ENCODE data around the gene GLRX5.
A peak's percentile ranks its signal among the peaks of the same experiment; 100 is the strongest.

Gene GLRX5

GRCh38 chr14:95544588-95544987 lies 9.7 kb downstream of the GLRX5 start:
- no peak overlapping the region for H3K23ac ChIP-seq (ENCODE audit: low read length)

GRCh38 chr14:95545515-95546168 lies 10.8 kb downstream of the GLRX5 start:
- Histone ChIP-seq H2BK120ac (ENCODE audit: insufficient read depth, low read length, poor library complexity) (no peak overlapping the region), H3K23ac (ENCODE audit: low read length) (no peak overlapping the region), H4K91ac (ENCODE audit: low read depth, low read length) (no peak overlapping the region), H2AFZ (ENCODE audit: insufficient read depth, low read length, poor library complexity) (no peak overlapping the region), H3K4me3 (ENCODE audit: low read depth, low read length) (no peak overlapping the region), H3K79me2 (ENCODE audit: control insufficient read depth, insufficient read depth, low read length, poor library complexity) (no peaks in the 10 kb centered on the region), H3K4me2 (ENCODE audit: low read length) (no peak overlapping the region), H3K36me3 (ENCODE audit: control insufficient read depth in 1 of 2, insufficient read depth in 2 of 2, low read length in 2 of 2) (peaks cover 0 to 3% of the 10 kb centered on the region in 2 experiments), H3K4ac (ENCODE audit: low read depth, low read length) (no peak overlapping the region), H3K9ac (ENCODE audit: low read length) (no peak overlapping the region), H2BK5ac (ENCODE audit: low read depth, low read length, poor library complexity) (no peak overlapping the region), H3K27me3 (ENCODE audit: insufficient read depth, low read length) (no peaks in the 10 kb centered on the region), H3K18ac (ENCODE audit: low read length) (no peak overlapping the region), H4K8ac (ENCODE audit: low read depth, low read length) (no peak overlapping the region), H3K4me1 (ENCODE audit: control insufficient read depth in 1 of 2, insufficient read depth in 2 of 2, low read length in 2 of 2) (peaks cover 8 to 15% of the 10 kb centered on the region in 2 experiments), H4K12ac (ENCODE audit: low read depth, low read length) (no peak overlapping the region), H2AK5ac (ENCODE audit: low read length) (no peak overlapping the region), H3K14ac (ENCODE audit: low read length) (no peak overlapping the region), H3K79me1 (ENCODE audit: low read length) (peaks cover 2% of the 10 kb centered on the region), H3K9me3 (ENCODE audit: insufficient read depth, low read depth, low read length) (no peaks in the 10 kb centered on the region), H2BK12ac (ENCODE audit: low read length) (no peak overlapping the region), H3K27ac (ENCODE audit: low read depth, low read length) (no peak overlapping the region)
- DNase-seq, result peak in 1 of 2 donors; percentile 79
- no CpG with 5 or more reads among the region's 5 CpGs for WGBS (ENCODE audit: extremely low coverage, insufficient coverage, insufficient read length)

More at GRCh38 chr14:95544588-95544987, 9.7 kb downstream of the GLRX5 start:
- Histone ChIP-seq H3K14ac (ENCODE audit: low read length) (no peak overlapping the region), H2AK5ac (ENCODE audit: low read length) (no peak overlapping the region), H2BK120ac (ENCODE audit: insufficient read depth, low read length, poor library complexity) (no peak overlapping the region), H4K12ac (ENCODE audit: low read depth, low read length) (no peak overlapping the region), H3K27ac (ENCODE audit: low read depth, low read length) (no peak overlapping the region), H2BK12ac (ENCODE audit: low read length) (no peak overlapping the region), H4K8ac (ENCODE audit: low read depth, low read length) (no peak overlapping the region), H3K4me2 (ENCODE audit: low read length) (no peak overlapping the region), H2AFZ (ENCODE audit: insufficient read depth, low read length, poor library complexity) (no peak overlapping the region), H4K91ac (ENCODE audit: low read depth, low read length) (no peak overlapping the region), H3K27me3 (ENCODE audit: insufficient read depth, low read length) (no peaks in the 10 kb centered on the region), H3K79me1 (ENCODE audit: low read length) (peaks cover 2% of the 10 kb centered on the region), H3K4ac (ENCODE audit: low read depth, low read length) (no peak overlapping the region), H3K9ac (ENCODE audit: low read length) (no peak overlapping the region), H3K4me1 (ENCODE audit: control insufficient read depth in 1 of 2, insufficient read depth in 2 of 2, low read length in 2 of 2) (peaks cover 4 to 11% of the 10 kb centered on the region in 2 experiments), H3K18ac (ENCODE audit: low read length) (no peak overlapping the region), H3K9me3 (ENCODE audit: insufficient read depth, low read depth, low read length) (no peaks in the 10 kb centered on the region), H3K4me3 (ENCODE audit: low read depth, low read length) (no peak overlapping the region), H3K36me3 (ENCODE audit: control insufficient read depth in 1 of 2, insufficient read depth in 2 of 2, low read length in 2 of 2) (peaks cover 0 to 3% of the 10 kb centered on the region in 2 experiments), H2BK5ac (ENCODE audit: low read depth, low read length, poor library complexity) (no peak overlapping the region), H3K79me2 (ENCODE audit: control insufficient read depth, insufficient read depth, low read length, poor library complexity) (no peaks in the 10 kb centered on the region)
- no CpG with 5 or more reads among the region's 8 CpGs for WGBS (ENCODE audit: extremely low coverage, insufficient coverage, insufficient read length)
- DNase-seq, result no peak

- no peaks in the 10 kb centered on the region for H3K27me3 ChIP-seq (ENCODE audit: insufficient read depth, low read length)
- no CpG with 5 or more reads among the region's 5 CpGs for WGBS (ENCODE audit: extremely low coverage, insufficient coverage, insufficient read length)
These were observed 12.4 kb downstream of the GLRX5 start for GRCh38 chr14:95547272-95547625.

GRCh38 chr14:95547626-95548327 lies 12.9 kb downstream of the GLRX5 start:
- no peak overlapping the region for H2AFZ ChIP-seq (ENCODE audit: insufficient read depth, low read length, poor library complexity)
- H3K4ac ChIP-seq (ENCODE audit: low read depth, low read length), result no peak overlapping the region
- H4K12ac ChIP-seq (ENCODE audit: low read depth, low read length), result no peak overlapping the region
- peaks cover 0 to 3% of the 10 kb centered on the region in 2 experiments for H3K36me3 ChIP-seq (ENCODE audit: control insufficient read depth in 1 of 2, insufficient read depth in 2 of 2, low read length in 2 of 2)
- no peak overlapping the region for H3K4me2 ChIP-seq (ENCODE audit: low read length)
- no peak overlapping the region for H3K14ac ChIP-seq (ENCODE audit: low read length)
- peak; percentile 81 for DNase-seq
- H2BK12ac ChIP-seq (ENCODE audit: low read length), result no peak overlapping the region
- no peak overlapping the region for H3K27ac ChIP-seq (ENCODE audit: low read depth, low read length)
- no CpG with 5 or more reads among the region's 14 CpGs for WGBS (ENCODE audit: extremely low coverage, insufficient coverage, insufficient read length)
- no peaks in the 10 kb centered on the region for H3K27me3 ChIP-seq (ENCODE audit: insufficient read depth, low read length)
- no peak overlapping the region for H4K91ac ChIP-seq (ENCODE audit: low read depth, low read length)
- peaks cover 2% of the 10 kb centered on the region for H3K79me1 ChIP-seq (ENCODE audit: low read length)
- peaks cover 8 to 15% of the 10 kb centered on the region in 2 experiments for H3K4me1 ChIP-seq (ENCODE audit: control insufficient read depth in 1 of 2, insufficient read depth in 2 of 2, low read length in 2 of 2)
- no peak overlapping the region for H2BK120ac ChIP-seq (ENCODE audit: insufficient read depth, low read length, poor library complexity)
- no peak overlapping the region for H4K8ac ChIP-seq (ENCODE audit: low read depth, low read length)
- H3K79me2 ChIP-seq (ENCODE audit: control insufficient read depth, insufficient read depth, low read length, poor library complexity), result no peaks in the 10 kb centered on the region
- H3K23ac ChIP-seq (ENCODE audit: low read length), result no peak overlapping the region
- no peak overlapping the region for H3K18ac ChIP-seq (ENCODE audit: low read length)
- H2BK5ac ChIP-seq (ENCODE audit: low read depth, low read length, poor library complexity), result no peak overlapping the region
- no peaks in the 10 kb centered on the region for H3K9me3 ChIP-seq (ENCODE audit: insufficient read depth, low read depth, low read length)
- no peak overlapping the region for H3K4me3 ChIP-seq (ENCODE audit: low read depth, low read length)
- H2AK5ac ChIP-seq (ENCODE audit: low read length), result no peak overlapping the region
- no peak overlapping the region for H3K9ac ChIP-seq (ENCODE audit: low read length)

More at GRCh38 chr14:95547272-95547625, 12.4 kb downstream of the GLRX5 start:
- peaks cover 2% of the 10 kb centered on the region for H3K79me1 ChIP-seq (ENCODE audit: low read length)
- H4K12ac ChIP-seq (ENCODE audit: low read depth, low read length), result no peak overlapping the region
- H3K36me3 ChIP-seq (ENCODE audit: control insufficient read depth in 1 of 2, insufficient read depth in 2 of 2, low read length in 2 of 2), result peaks cover 0 to 3% of the 10 kb centered on the region in 2 experiments
- H2BK120ac ChIP-seq (ENCODE audit: insufficient read depth, low read length, poor library complexity), result no peak overlapping the region
- peak; percentile 93 to 95 for DNase-seq
- H3K4me3 ChIP-seq (ENCODE audit: low read depth, low read length), result no peak overlapping the region
- H3K9ac ChIP-seq (ENCODE audit: low read length), result no peak overlapping the region
- H3K79me2 ChIP-seq (ENCODE audit: control insufficient read depth, insufficient read depth, low read length, poor library complexity), result no peaks in the 10 kb centered on the region
- H2BK5ac ChIP-seq (ENCODE audit: low read depth, low read length, poor library complexity), result no peak overlapping the region
- H3K14ac ChIP-seq (ENCODE audit: low read length), result no peak overlapping the region
- H3K9me3 ChIP-seq (ENCODE audit: insufficient read depth, low read depth, low read length), result no peaks in the 10 kb centered on the region
- peak overlapping the region; percentile 18 for H3K4me2 ChIP-seq (ENCODE audit: low read length)
- H3K23ac ChIP-seq (ENCODE audit: low read length), result no peak overlapping the region
- H3K18ac ChIP-seq (ENCODE audit: low read length), result no peak overlapping the region
- H3K27ac ChIP-seq (ENCODE audit: low read depth, low read length), result no peak overlapping the region
- H4K8ac ChIP-seq (ENCODE audit: low read depth, low read length), result no peak overlapping the region
- H3K4me1 ChIP-seq (ENCODE audit: control insufficient read depth in 1 of 2, insufficient read depth in 2 of 2, low read length in 2 of 2), result peaks cover 8 to 15% of the 10 kb centered on the region in 2 experiments
- H3K4ac ChIP-seq (ENCODE audit: low read depth, low read length), result no peak overlapping the region
- no peak overlapping the region for H4K91ac ChIP-seq (ENCODE audit: low read depth, low read length)
- no peak overlapping the region for H2BK12ac ChIP-seq (ENCODE audit: low read length)
- H2AFZ ChIP-seq (ENCODE audit: insufficient read depth, low read length, poor library complexity), result no peak overlapping the region
- no peak overlapping the region for H2AK5ac ChIP-seq (ENCODE audit: low read length)
